ENCODE results near the gene PTCD2.

Gene PTCD2

GRCh38 chr5:72383280-72383679, 63.1 kb downstream of the PTCD2 start:
- Histone ChIP-seq H2AFZ (ENCODE audit: insufficient read depth, low read length, poor library complexity) (no peak overlapping the region), H4K8ac (ENCODE audit: low read depth, low read length) (no peak overlapping the region), H3K4me3 (ENCODE audit: low read depth, low read length) (no peak overlapping the region), H3K79me2 (ENCODE audit: control insufficient read depth, insufficient read depth, low read length, poor library complexity) (no peaks in the 10 kb centered on the region), H2BK12ac (ENCODE audit: low read length) (no peak overlapping the region), H2BK120ac (ENCODE audit: insufficient read depth, low read length, poor library complexity) (no peak overlapping the region), H2AK5ac (ENCODE audit: low read length) (no peak overlapping the region), H4K12ac (ENCODE audit: low read depth, low read length) (no peak overlapping the region), H3K27me3 (ENCODE audit: insufficient read depth, low read length) (no peaks in the 10 kb centered on the region), H4K91ac (ENCODE audit: low read depth, low read length) (no peak overlapping the region), H3K4ac (ENCODE audit: low read depth, low read length) (no peak overlapping the region), H3K79me1 (ENCODE audit: low read length) (no peaks in the 10 kb centered on the region), H3K9ac (ENCODE audit: low read length) (no peak overlapping the region), H3K4me2 (ENCODE audit: low read length) (no peak overlapping the region), H3K18ac (ENCODE audit: low read length) (no peak overlapping the region), H3K9me3 (ENCODE audit: insufficient read depth, low read depth, low read length) (peaks cover 2% of the 10 kb centered on the region), H3K36me3 (ENCODE audit: control insufficient read depth in 1 of 2, insufficient read depth in 2 of 2, low read length in 2 of 2) (no peaks in the 10 kb centered on the region), H3K27ac (ENCODE audit: low read depth, low read length) (no peak overlapping the region), H3K4me1 (ENCODE audit: control insufficient read depth in 1 of 2, insufficient read depth in 2 of 2, low read length in 2 of 2) (peaks cover 0 to 7% of the 10 kb centered on the region in 2 experiments), H3K14ac (ENCODE audit: low read length) (no peak overlapping the region), H2BK5ac (ENCODE audit: low read depth, low read length, poor library complexity) (no peak overlapping the region), H3K23ac (ENCODE audit: low read length) (no peak overlapping the region)
- no CpG with 5 or more reads among the region's 7 CpGs for whole genome bisulfite sequencing (ENCODE audit: extremely low coverage, insufficient coverage, insufficient read length)
- peak; percentile 96 to 98 for DNase-seq

DNA sequence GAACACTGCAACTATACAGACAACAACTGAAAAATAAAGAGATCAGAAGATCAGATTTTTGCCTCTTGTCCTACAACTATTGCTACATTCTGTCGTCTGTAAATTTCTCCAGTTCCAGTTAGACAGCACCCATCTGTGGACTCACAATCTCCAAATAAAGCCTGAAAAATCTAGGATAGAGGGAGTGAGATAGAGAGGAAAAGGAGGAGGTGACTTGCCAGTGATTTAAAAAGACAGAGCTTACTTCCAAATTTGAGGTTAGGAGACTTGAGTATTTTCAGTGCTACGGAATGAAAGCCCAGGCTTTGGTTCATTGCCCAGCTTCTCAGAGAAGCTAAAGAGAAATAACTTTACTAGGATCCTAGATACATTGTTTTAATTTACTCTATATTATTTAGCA, 63.6 kb downstream of the PTCD2 start:
- Histone ChIP-seq H3K79me2 (ENCODE audit: control insufficient read depth, insufficient read depth, low read length, poor library complexity) (no peaks in the 10 kb centered on the region), H3K18ac (ENCODE audit: low read length) (no peak overlapping the region), H3K9ac (ENCODE audit: low read length) (no peak overlapping the region), H3K23ac (ENCODE audit: low read length) (no peak overlapping the region), H2BK5ac (ENCODE audit: low read depth, low read length, poor library complexity) (no peak overlapping the region), H2AFZ (ENCODE audit: insufficient read depth, low read length, poor library complexity) (no peak overlapping the region), H3K79me1 (ENCODE audit: low read length) (no peaks in the 10 kb centered on the region), H3K4me1 (ENCODE audit: control insufficient read depth in 1 of 2, insufficient read depth in 2 of 2, low read length in 2 of 2) (peaks cover 0 to 7% of the 10 kb centered on the region in 2 experiments), H3K27ac (ENCODE audit: low read depth, low read length) (no peak overlapping the region), H2BK12ac (ENCODE audit: low read length) (no peak overlapping the region), H2BK120ac (ENCODE audit: insufficient read depth, low read length, poor library complexity) (no peak overlapping the region), H3K9me3 (ENCODE audit: insufficient read depth, low read depth, low read length) (peaks cover 2% of the 10 kb centered on the region), H3K14ac (ENCODE audit: low read length) (no peak overlapping the region), H2AK5ac (ENCODE audit: low read length) (no peak overlapping the region), H4K12ac (ENCODE audit: low read depth, low read length) (no peak overlapping the region), H4K91ac (ENCODE audit: low read depth, low read length) (no peak overlapping the region), H4K8ac (ENCODE audit: low read depth, low read length) (no peak overlapping the region), H3K4ac (ENCODE audit: low read depth, low read length) (no peak overlapping the region), H3K27me3 (ENCODE audit: insufficient read depth, low read length) (no peaks in the 10 kb centered on the region), H3K4me3 (ENCODE audit: low read depth, low read length) (no peak overlapping the region), H3K36me3 (ENCODE audit: control insufficient read depth in 1 of 2, insufficient read depth in 2 of 2, low read length in 2 of 2) (no peaks in the 10 kb centered on the region), H3K4me2 (ENCODE audit: low read length) (no peak overlapping the region)
- no CpG with 5 or more reads among the region's 2 CpGs for WGBS (ENCODE audit: extremely low coverage, insufficient coverage, insufficient read length)
- peak in 1 of 2 donors; percentile 63 for DNase-seq

DNA sequence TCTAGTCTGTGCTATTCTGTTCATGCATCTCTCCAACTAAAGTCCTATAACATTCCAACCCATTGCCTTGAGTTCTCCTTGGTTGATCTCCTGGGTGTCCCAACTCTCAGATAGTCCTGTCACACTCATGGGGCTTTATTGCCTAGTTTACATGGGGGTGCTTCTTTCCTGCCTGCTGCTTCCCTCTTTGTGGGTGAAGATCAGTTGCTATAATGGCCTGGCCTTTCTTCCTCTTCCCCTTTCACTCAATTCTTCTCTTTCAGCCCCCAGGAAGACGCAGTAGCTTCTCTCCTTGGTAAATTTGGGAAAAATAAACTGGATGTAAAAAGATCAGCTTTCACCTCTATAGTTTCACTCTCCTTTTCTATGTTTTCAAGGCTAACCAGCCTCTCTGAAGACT, 66.5 kb downstream of the PTCD2 start:
- H3K4ac ChIP-seq (ENCODE audit: low read depth, low read length) = no peak overlapping the region
- no peak overlapping the region for H3K27ac ChIP-seq (ENCODE audit: low read depth, low read length)
- H3K27me3 ChIP-seq (ENCODE audit: insufficient read depth, low read length) = no peaks in the 10 kb centered on the region
- no peaks in the 10 kb centered on the region for H3K36me3 ChIP-seq (ENCODE audit: control insufficient read depth in 1 of 2, insufficient read depth in 2 of 2, low read length in 2 of 2)
- H3K4me3 ChIP-seq (ENCODE audit: low read depth, low read length) = no peak overlapping the region
- H2AK5ac ChIP-seq (ENCODE audit: low read length) = no peak overlapping the region
- H3K4me1 ChIP-seq (ENCODE audit: control insufficient read depth in 1 of 2, insufficient read depth in 2 of 2, low read length in 2 of 2) = peaks cover 0 to 2% of the 10 kb centered on the region in 2 experiments
- DNase-seq = no peak
- H4K8ac ChIP-seq (ENCODE audit: low read depth, low read length) = no peak overlapping the region
- no CpG with 5 or more reads among the region's 1 CpG for WGBS (ENCODE audit: extremely low coverage, insufficient coverage, insufficient read length)
- no peaks in the 10 kb centered on the region for H3K9me3 ChIP-seq (ENCODE audit: insufficient read depth, low read depth, low read length)
- no peak overlapping the region for H2AFZ ChIP-seq (ENCODE audit: insufficient read depth, low read length, poor library complexity)
- no peak overlapping the region for H4K91ac ChIP-seq (ENCODE audit: low read depth, low read length)
- H3K79me2 ChIP-seq (ENCODE audit: control insufficient read depth, insufficient read depth, low read length, poor library complexity) = no peaks in the 10 kb centered on the region
- H2BK12ac ChIP-seq (ENCODE audit: low read length) = no peak overlapping the region
- no peaks in the 10 kb centered on the region for H3K79me1 ChIP-seq (ENCODE audit: low read length)
- no peak overlapping the region for H3K9ac ChIP-seq (ENCODE audit: low read length)
- no peak overlapping the region for H2BK120ac ChIP-seq (ENCODE audit: insufficient read depth, low read length, poor library complexity)
- H3K14ac ChIP-seq (ENCODE audit: low read length) = no peak overlapping the region
- H2BK5ac ChIP-seq (ENCODE audit: low read depth, low read length, poor library complexity) = no peak overlapping the region
- H3K4me2 ChIP-seq (ENCODE audit: low read length) = no peak overlapping the region
- H3K18ac ChIP-seq (ENCODE audit: low read length) = no peak overlapping the region
- no peak overlapping the region for H3K23ac ChIP-seq (ENCODE audit: low read length)
- H4K12ac ChIP-seq (ENCODE audit: low read depth, low read length) = no peak overlapping the region

GRCh38 chr5:72387985-72388384, 67.8 kb downstream of the PTCD2 start:
- Histone ChIP-seq H3K18ac (ENCODE audit: low read length) (no peak overlapping the region), H3K4ac (ENCODE audit: low read depth, low read length) (no peak overlapping the region), H3K27me3 (ENCODE audit: insufficient read depth, low read length) (no peaks in the 10 kb centered on the region), H3K9me3 (ENCODE audit: insufficient read depth, low read depth, low read length) (no peaks in the 10 kb centered on the region), H3K27ac (ENCODE audit: low read depth, low read length) (no peak overlapping the region), H3K9ac (ENCODE audit: low read length) (no peak overlapping the region), H3K36me3 (ENCODE audit: control insufficient read depth in 1 of 2, insufficient read depth in 2 of 2, low read length in 2 of 2) (no peaks in the 10 kb centered on the region), H3K4me2 (ENCODE audit: low read length) (no peak overlapping the region), H4K12ac (ENCODE audit: low read depth, low read length) (no peak overlapping the region), H3K79me2 (ENCODE audit: control insufficient read depth, insufficient read depth, low read length, poor library complexity) (no peaks in the 10 kb centered on the region), H3K4me3 (ENCODE audit: low read depth, low read length) (no peak overlapping the region), H3K79me1 (ENCODE audit: low read length) (no peaks in the 10 kb centered on the region), H2AFZ (ENCODE audit: insufficient read depth, low read length, poor library complexity) (no peak overlapping the region), H2BK5ac (ENCODE audit: low read depth, low read length, poor library complexity) (no peak overlapping the region), H2BK12ac (ENCODE audit: low read length) (no peak overlapping the region), H3K4me1 (ENCODE audit: control insufficient read depth in 1 of 2, insufficient read depth in 2 of 2, low read length in 2 of 2) (peaks cover 0 to 2% of the 10 kb centered on the region in 2 experiments), H2BK120ac (ENCODE audit: insufficient read depth, low read length, poor library complexity) (no peak overlapping the region), H4K91ac (ENCODE audit: low read depth, low read length) (no peak overlapping the region), H2AK5ac (ENCODE audit: low read length) (no peak overlapping the region), H3K14ac (ENCODE audit: low read length) (no peak overlapping the region), H3K23ac (ENCODE audit: low read length) (no peak overlapping the region), H4K8ac (ENCODE audit: low read depth, low read length) (no peak overlapping the region)
- DNase-seq = peak in 1 of 2 donors; percentile 57
- WGBS (ENCODE audit: extremely low coverage, insufficient coverage, insufficient read length) = no CpG with 5 or more reads among the region's 3 CpGs

Measured in trophoblast cell (in vitro differentiated cells and primary cell).